ENCODE data around the gene KIAA1586.
"Not testable (repeated sequence)": the region's sequence is repeated elsewhere in the genome, so short reads cannot be mapped to it uniquely, and the experiment has no call there.

The KIAA1586 gene, protein sequence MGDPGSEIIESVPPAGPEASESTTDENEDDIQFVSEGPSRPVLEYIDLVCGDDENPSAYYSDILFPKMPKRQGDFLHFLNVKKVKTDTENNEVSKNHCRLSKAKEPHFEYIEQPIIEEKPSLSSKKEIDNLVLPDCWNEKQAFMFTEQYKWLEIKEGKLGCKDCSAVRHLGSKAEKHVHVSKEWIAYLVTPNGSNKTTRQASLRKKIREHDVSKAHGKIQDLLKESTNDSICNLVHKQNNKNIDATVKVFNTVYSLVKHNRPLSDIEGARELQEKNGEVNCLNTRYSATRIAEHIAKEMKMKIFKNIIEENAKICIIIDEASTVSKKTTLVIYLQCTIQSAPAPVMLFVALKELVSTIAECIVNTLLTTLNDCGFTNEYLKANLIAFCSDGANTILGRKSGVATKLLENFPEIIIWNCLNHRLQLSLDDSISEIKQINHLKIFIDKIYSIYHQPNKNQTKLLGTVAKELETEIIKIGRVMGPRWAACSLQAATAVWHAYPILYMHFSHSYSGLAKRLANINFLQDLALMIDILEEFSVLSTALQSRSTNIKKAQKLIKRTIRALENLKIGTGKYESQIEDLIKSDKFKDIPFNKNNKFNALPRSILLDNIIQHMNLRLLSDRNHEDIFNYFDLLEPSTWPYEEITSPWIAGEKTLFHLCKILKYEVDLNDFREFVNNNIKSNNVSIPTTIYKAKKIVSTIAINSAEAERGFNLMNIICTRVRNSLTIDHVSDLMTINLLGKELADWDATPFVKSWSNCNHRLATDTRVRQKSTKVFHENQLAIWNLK

DNA sequence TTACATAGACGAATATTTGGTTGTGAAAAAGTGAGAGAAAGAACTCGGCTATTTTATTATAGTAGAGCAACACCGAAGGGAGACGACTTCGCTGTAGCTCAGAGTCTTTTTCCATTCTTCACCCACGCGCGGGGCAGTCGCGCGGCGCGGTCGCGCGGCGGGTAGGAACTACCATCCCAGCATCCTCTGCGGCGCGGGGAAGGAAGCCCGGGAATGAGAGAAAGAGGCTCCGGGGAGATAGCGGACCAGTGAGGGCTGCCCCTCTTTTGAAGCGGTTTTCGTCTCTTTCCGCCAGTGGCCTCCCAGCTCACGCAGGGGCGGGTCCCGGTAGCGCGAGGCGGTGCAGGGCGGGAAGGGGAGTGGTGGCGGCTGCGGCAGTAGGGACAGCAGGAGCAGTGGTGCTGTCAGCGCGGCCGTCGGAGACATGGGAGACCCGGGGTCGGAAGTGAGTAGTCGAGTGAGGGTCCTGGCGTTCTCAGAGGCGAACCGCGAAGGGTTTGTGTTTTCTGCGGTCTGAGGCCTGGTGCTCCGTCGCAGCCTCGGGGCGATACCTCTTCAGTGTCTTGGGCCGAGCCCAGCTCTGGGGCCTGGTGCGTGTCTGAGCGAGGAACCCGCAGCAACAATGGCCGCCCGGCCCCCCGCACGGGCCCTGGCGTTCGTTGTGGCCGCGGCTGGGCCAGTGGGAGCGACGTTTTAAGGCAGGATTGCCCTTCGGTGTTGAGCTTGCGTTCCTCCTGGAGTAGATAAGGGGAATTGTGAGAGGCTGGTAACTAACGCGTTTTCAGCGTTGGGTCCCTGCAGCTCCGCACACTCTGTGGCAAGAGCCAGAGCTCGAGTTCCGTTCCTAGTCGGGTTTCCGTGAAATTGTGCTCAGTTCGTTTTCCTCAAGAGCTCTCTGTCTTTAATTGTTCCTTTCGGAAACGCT lies at the start of gene KIAA1586:
KIAA1586 (plus strand) TSS at position 362 of the 925 bp plus-strand sequence; CDS start at position 425, 63 bp downstream.
- peak within 1 kb of the TSS in 7 of 21 experiments; percentile 11 to 63 (median 49) for H3K27ac ChIP-seq
- peak within 1 kb of the TSS; percentile 35 to 54 (median 45) for H3K4me3 ChIP-seq

DNA sequence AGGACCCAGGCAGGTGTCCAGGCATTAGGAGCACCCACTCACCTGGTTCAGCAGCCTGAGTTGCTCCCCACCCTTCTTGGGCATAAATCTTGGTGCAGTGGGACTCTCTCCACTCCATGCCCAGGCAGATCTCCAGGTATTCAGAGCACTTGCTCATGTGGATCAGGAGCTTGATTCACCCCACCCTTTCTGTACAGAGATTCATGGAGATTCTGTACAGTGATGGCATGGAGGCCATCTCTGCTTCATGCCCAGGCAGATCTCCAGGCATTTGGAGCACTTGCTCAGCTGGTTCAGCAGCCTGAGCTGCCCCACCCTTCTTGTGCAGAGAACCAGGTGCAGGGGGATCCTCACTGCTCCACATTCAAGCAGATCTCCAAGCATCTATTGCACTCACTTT lies 47.4 kb upstream of the KIAA1586 start:
- H3K4me3 ChIP-seq = no peak overlapping the region
- H3K27ac ChIP-seq = peak overlapping the region in 1 of 21 experiments; percentile 31

DNA sequence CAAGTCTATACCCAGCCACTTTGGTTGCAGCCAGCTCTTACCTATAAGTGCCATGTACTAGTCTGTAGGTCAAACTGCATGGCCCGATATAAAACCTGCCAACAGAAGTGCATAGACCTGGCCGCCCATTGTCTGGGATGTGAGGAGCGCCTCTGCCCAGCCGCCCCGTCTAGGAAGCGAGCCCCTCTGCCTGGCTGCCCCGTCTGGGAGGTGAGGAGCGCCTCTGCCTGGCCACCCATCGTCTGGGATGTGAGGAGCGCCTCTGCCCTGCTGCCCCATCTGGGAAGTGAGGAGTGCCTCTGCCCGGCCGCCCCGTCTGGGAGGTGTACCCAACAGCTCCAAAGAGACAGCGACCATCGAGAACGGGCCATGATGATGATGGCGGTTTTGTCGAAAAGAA lies 46.7 kb upstream of the KIAA1586 start:
- not testable (repeated sequence) for H3K4me3 ChIP-seq

DNA sequence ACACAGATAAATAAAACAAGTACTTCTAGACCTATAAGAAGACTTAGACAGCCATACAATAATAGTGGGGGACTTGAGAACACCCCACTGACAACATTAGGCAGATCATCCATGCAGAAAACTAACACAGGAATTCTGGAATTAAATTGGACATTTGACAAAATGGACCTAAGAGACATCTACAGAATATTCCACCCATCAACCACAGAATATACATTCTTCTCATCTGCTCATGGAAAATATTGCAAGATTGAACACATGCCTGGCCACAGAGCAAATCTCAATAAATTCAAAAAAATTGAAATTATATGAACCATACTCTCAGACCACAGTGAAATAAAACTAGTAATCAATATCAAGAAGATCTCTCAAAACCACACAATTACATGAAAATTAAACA lies 44.3 kb upstream of the KIAA1586 start:
- Histone ChIP-seq H3K4me3 (no peak overlapping the region), H3K27ac (no peak overlapping the region)

More for the DNA sequence above, 46.7 kb upstream of the KIAA1586 start:
- not testable (repeated sequence) for H3K27ac ChIP-seq

DNA sequence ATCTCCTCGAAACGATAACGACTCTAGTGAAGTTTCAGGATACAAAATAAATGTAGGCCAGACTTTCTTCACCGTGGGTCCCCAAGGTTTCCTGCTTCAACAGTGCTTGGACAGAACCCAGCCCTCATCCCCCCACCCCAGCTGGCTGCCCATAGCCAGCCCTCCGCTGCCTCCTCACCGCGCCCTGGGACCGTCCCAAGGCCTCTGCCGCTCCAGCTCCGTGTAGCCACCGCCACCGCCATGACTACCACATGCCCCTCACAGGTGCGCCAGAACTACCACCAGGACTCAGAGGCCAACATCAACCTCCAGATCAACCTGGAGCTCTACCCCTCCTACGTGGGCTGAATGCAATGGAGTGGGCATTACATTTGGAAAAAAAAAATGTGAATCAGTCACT lies 42.2 kb upstream of the KIAA1586 start:
- Histone ChIP-seq H3K4me3 (no peak overlapping the region), H3K27ac (no peak overlapping the region)

DNA sequence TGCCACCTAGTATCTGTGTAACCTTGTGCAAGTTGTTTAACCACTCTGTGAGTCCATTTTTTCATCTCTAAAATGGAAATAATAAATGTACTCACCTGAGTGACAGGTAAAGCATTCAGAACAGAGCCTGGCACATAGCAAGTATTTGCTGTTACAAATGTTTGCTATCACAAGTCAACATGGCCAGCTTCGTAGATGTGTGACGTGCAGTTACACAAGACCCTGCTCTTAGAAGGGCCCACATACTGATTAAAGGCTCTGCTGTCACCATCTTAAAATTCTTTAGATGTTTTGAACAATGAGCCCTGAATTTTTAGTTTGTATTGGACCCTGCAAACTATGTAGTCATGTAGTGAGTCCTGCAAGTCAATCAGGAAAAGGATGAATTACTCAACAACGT lies 40.4 kb upstream of the KIAA1586 start:
- Histone ChIP-seq H3K27ac (no peak overlapping the region), H3K4me3 (no peak overlapping the region)

DNA sequence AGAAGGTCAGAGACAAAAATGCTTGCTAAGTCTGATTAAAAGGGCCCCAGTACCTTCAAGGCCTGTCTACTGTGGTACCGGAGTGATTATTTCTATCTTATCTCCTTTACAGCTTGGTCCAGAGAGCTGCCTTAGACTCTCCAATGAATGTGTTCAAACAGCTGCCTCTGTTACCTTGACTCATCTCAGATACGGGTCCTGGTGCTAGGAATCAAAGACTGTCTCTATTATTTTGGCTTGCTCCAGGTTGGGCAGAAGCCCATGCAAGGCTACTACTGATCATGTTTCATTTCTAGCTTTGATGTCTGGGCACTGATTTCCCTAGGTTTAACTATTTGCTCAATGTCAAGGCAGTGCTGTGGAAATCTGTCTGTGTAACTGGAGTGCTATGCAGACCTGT lies 38.4 kb upstream of the KIAA1586 start:
- not testable (repeated sequence) for H3K27ac ChIP-seq, H3K4me3 ChIP-seq

DNA sequence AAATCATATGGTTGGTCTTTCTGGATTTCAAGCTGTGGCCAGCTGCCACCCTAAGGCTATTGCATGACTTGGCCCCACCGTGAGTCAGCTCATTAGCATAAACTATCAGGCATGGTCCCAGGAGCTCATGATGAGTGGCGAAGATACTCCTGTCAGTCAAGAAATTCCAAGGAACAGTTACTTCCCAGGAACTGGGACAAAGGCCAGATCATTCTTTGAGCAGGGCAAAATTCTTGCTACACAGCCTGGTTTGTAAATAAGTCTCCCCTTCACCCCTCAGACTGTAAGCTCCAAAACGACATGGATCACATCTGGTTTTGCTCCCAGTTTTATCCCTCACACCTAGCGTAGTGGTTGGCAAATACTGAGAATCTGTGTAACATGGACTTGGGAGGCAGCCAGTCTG lies 33.0 kb upstream of the KIAA1586 start:
- H3K4me3 ChIP-seq = no peak overlapping the region
- H3K27ac ChIP-seq = no peak overlapping the region

DNA sequence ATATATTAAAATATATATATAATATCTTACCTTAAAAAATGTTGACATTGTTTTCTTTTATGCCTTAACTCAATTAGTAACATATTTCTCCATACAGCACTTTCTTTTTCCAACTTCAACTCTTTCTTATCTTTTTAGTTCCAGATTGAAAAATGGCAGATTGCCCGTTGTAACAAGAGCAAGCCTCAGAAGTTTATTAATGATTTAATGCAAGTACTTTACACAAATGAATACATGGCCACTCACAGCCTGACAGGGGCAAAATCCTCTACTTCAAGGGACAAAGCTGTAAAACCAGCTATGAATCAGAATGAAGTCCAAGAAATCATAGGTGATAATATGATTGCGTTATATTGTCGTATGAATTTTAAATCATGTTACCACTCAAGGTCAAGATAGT lies 29.4 kb upstream of the KIAA1586 start:
- Histone ChIP-seq H3K4me3 (no peak overlapping the region), H3K27ac (no peak overlapping the region)

DNA sequence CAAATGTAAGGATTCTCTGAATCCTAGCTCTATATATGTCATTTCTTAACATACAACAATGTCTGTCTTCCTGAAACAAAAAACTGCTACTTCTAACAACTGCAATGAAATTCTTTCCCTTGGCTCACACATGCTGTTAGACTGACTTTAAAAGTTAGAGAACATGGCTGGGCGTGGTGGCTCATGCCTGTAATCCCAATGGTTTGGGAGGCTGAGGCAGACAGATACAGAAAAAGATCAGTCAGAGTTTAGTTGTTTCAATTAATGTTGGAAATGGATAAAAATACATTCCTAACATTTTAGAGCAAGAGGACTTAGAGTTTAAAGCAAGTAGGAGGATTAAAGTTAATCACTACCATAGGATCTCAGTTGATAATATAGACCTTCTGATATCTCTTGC lies 28.7 kb upstream of the KIAA1586 start:
- Histone ChIP-seq H3K4me3 (no peak overlapping the region), H3K27ac (no peak overlapping the region)

DNA sequence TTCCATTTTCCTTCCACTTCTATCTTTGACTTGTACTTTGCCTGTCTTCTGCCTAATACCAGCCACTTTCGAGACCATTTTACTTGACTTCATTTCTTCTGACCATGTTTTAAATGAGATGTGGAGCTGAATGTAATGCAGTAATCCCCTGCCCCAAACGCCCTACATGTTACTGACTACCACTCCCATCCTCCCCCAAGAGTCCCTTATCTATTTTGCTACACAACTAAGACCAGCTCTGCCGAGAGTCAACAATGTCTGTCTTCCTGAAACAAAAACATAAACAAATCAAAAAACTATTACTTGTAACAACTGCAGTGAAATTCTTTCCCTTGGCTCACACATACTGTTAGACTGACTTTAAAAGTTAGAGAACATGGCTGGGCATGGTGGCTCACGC lies 27.1 kb upstream of the KIAA1586 start:
- no peak overlapping the region for H3K4me3 ChIP-seq
- H3K27ac ChIP-seq = no peak overlapping the region

DNA sequence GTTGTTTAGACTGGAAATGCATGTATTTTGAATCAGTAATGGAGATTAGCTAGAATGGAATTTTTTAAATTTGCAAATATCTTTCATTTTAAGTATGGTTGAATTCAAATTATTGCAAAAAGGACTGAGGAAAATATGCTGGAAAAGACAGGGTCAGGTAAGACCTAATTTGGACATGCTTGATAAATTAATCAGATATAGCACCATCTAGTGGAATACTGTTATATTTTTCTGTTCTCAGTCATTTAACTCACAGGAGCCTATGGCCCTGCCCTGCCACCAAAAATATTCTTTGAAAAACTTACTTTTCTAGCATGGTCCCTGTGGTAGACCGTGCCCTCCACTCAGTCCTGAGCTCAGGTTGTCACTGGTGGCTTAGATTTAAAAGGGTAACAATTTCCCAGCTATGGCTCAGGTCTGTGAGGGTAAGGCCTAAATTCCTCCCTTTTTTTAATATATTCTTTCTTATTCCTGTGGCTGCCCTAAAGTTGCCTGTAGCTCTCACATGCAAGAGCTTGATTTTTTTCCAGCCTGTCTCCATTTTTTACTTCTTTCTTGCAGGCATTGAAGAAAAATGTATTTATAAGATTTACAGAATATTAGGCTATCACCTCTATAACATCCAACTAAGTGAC lies 25.3 kb upstream of the KIAA1586 start:
- no peak overlapping the region for H3K27ac ChIP-seq
- no peak overlapping the region for H3K4me3 ChIP-seq

DNA sequence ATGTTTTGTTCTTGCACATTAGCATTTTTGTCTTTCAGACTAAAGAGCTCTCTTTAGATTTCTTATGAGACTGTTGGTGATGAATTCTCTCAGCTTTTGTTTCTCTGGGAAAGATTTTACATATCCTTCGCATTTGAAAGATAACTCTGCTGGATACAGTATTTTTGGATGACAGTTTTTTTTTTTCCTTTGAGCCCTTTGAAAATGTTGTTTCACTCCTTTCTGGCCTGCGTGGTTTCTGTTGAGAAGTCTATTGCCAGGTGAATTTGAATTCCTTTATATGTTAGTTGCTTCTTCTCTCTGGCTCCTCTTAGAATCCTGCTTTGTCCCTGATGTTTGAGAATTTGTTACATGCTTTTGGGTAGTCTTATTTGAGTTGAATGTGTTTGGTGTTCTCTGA lies 22.2 kb upstream of the KIAA1586 start:
- no peak overlapping the region for H3K27ac ChIP-seq
- no peak overlapping the region for H3K4me3 ChIP-seq

DNA sequence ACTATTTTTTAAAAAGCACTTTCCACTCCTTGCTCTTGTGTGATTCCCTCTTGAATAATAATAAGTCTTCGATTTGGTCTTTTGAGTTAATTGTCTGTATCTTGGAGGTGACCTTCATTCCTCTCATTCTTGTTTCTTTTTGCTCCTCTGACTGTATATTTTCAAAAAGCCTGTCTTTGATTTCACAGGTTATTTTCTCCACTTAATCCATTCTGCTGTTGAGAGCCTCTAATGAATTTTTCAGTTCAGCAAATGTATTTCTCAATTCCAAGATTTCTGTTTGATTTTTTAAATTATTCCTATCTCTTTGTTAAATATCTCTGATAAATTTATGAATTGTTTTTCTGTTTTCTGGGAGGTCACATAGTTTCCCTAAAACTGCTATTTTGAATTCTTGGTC lies 21.7 kb upstream of the KIAA1586 start:
- no peak overlapping the region for H3K27ac ChIP-seq
- H3K4me3 ChIP-seq = no peak overlapping the region

DNA sequence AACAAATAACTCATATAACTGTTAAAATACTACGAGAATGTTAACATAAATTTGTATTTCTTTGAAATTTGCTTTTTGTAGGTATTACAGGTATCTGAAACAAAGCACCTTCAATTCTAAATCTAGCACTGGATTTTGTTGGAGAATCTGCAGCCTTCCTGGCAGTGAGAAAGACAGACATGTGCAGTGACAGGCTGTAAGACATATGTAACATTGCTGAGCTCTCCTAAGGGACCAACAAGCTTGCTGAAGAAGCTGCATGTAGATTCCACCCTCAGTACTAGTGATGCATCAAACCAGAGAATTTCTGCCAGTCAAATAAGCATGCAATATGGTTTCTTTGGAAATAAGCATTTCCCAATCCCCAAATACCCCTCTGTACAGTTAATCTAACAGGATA lies 20.5 kb upstream of the KIAA1586 start:
- Histone ChIP-seq H3K4me3 (no peak overlapping the region), H3K27ac (no peak overlapping the region)

DNA sequence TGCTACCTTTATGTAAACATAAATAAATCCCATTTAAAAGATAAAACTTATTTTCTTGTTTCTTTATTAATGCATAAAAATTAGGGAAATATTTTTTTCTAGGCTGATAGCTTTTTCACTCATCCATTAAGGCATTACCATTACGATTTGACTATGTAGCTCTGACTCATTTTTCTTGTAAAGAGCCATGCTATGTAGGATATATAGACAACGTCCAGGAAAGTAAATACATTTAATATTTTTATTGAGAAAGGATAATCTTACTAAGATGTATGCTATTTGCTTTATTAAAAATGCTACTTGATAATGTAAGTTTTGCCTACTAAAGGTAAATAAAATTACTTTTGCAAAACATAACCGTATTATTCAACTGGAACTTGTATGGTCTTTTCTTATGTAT lies 19.2 kb upstream of the KIAA1586 start:
- H3K27ac ChIP-seq = no peak overlapping the region

DNA sequence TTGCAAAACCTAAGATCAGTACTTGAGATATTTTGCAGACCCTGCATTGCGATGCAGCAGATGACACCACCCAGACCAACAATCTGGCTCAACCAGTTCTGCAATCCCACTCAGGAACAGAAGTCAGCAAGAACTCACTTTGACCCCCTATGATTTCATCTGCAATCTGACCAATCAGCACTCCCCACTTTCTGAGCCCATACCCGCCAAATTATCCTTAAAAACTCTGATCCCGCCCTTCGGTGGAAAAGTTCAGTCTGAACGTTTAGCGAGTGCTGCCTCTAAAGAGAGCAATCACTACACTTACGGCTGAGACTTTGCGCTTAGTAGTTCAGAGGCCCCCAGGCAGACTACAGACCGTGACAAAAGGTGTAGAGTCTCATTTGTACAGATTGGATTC lies 17.3 kb upstream of the KIAA1586 start:
- H3K4me3 ChIP-seq = no peak overlapping the region
- H3K27ac ChIP-seq = no peak overlapping the region

More for the DNA sequence above, 19.2 kb upstream of the KIAA1586 start:
- H3K4me3 ChIP-seq = no peak overlapping the region

DNA sequence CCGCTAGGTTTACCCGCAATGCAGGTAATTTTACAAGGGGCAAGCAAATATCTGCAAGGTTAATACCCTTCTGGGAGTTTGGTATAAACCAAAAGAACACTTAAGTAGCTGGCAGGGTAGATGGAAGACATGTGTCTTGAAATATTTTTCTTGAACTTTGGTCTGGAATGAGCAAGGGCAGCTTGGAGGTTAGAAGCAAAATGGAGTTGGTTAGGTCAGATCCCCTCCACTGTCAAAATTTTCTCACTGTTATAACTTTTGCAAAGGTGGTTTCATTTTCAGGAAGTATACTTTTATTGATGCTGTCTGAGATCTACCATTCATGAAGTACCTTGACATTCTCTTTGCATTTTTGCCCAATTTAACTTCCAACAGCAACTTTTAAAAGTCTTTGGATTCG lies 13.3 kb upstream of the KIAA1586 start:
- Histone ChIP-seq H3K4me3 (no peak overlapping the region), H3K27ac (no peak overlapping the region)

DNA sequence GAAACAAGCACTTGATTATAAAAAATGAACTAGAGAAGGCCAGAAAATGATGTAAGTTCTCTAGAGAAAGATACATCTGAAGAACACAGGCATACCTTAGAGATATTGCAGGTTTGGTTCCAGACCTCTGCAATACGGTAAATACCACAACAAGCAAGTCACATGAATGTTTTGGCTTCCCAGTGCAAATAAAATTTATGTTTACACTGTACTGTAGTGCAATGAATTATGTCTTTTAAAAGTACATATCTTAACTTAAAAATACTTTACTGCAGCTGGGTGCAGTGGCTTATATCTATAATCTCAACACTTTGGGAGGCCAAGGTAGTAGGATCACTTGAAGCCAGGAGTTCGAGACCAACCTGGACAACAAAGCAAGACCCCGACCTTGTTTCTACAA lies 10.9 kb upstream of the KIAA1586 start:
- no peak overlapping the region for H3K27ac ChIP-seq
- no peak overlapping the region for H3K4me3 ChIP-seq

DNA sequence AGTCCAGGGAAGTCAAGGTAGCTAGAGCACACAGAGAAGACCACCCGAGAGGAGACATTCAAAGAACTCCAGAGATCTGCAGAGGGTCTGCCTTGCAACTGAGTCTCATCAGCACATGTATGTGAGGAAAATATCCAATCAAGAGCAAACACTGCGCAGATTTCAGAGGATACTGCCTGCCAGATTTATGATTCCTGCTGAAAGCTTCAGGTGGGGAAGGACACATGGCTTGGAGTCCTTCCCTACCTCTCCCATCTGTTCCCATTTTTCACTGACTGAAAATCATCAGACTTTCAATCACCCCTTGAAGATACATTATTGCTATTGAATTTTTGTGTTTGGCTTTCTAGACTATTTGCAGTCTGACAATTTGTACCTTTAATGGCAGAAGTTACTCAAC lies 7.6 kb upstream of the KIAA1586 start:
- Histone ChIP-seq H3K4me3 (no peak overlapping the region), H3K27ac (no peak overlapping the region)
